ENCODE results near the gene CACNA1S.
A peak's percentile ranks its signal among the peaks of the same experiment; 100 is the strongest.

Gene CACNA1S

DNA sequence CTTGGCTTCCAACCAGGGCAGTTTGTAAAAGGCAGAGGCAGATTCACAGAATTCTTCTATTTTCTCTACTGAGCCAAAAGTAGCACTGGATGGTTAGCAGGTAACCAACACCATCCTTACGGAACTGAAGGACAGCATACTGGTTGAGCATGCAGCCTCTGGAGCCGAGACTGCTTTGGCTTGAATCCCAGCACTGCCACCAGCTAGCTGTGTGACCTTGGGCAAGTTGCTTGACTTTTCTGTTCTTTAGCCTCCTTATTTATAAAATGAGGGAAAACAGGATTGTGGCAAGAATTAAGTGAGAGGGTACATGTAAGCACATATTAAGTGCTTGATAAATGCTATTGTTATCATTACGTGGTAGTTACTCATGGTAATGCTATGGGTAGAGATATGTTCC is 19.5 kb downstream of the CACNA1S start:
- no peak for DNase-seq (ENCODE audit: low read depth)

DNA sequence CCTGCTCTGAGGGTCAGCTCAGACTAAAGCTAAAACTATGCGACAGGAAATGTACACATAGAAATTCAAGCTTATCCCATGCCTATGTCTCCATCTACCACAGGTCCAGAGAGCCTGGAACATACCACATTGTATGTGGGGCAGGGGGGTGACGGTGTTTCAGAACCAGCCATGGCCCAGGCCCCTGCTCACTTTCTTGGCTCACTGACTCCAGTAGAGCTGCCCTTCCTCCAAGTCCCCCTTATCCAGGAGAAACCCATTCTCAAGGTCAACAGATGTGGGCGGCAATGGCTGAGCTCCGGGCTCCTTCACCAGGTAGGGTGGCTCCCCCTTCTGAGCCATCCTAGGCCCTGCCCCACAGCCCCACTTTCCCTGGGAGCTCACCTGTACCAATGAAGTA is 21.0 kb downstream of the CACNA1S start:
- DNase-seq (ENCODE audit: low read depth): no peak

DNA sequence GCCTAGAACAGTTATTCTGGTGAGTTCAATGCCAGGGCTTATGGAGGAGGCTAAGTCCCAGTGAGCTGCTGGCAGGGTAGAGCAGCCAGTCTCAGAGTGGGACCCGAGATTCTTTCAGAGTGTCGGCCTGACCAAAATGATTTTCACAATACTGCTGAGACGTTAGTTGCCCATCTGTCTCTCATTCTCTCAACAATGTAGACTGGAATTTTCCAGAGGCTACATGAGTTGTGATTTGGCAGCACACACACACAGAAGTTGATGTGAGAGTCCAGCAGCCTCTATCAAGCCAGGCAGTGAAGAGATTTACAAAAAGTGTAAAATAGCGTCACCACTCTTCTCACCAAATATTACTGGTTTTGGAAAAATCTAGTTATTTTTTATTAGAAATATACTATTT is 21.7 kb downstream of the CACNA1S start:
- no peak for DNase-seq (ENCODE audit: low read depth)

DNA sequence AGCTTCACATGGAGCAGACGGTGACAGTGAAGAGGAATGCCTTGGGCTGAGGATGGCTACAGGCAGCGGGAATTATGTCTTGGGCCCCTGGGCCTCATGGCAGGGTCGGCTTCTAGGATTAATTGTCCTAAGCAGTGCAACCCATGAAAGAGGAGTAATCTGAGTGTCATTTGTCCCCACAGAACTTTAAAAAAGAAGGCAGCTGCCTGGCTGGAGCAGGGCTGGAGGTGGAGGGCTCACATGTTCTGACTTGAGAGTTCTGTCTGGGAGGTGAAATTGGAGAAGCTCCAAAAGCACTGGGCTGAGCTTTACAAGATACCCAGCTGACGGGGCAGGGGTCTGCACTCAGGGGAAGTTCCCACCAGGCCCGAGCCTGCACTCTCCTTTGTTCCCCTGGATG is 22.6 kb downstream of the CACNA1S start:
- DNase-seq (ENCODE audit: low read depth): no peak

DNA sequence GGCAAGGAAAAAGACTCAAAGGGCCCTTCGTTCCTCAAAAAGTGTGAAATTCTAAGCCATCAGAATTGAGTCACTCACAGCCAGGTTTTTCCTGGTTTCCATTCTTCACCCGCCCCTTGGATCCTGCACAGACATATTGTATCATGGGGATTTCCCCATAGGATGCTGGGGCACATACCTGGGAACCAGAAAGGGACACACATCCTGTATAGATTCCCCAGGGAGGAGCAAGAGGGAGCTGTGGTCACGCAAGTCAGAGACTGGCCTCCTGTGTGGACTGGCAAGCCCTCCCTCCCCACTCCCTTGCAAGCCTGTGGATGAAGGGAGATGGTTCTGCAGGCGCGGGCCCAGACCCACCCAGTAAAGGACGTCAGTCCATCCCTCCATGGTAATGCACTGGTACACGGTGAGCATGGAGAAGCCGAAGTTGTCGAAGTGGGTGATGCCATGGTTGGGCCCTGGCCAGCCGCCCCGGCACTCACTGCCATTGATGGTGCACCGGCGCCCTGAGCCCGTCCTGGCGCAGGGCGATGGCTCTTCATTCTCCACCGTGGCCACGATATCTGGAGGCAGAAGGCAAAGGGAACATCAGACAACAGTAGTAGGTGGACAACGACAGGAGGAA is 23.2 kb downstream of the CACNA1S start:
- DNase-seq (ENCODE audit: low read depth): no peak

DNA sequence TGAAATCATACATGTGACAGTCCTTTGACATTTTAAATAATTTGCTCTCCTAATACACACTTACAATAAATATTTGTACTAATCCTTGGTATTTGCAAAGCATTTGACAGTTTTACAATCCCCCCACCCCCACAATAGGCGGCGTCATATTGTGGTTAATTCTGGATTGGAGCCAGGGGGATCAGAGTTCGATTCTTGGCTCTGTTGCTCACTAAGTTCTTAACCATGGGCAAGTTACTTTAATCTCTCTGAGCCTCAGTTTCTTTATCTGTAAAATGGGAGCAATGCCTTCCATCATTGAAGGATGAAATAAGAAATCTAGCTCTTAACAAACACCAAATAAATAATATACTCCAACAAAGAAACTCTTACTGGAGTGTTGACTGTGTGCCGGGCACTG is 23.8 kb downstream of the CACNA1S start:
- no peak for DNase-seq (ENCODE audit: low read depth)

DNA sequence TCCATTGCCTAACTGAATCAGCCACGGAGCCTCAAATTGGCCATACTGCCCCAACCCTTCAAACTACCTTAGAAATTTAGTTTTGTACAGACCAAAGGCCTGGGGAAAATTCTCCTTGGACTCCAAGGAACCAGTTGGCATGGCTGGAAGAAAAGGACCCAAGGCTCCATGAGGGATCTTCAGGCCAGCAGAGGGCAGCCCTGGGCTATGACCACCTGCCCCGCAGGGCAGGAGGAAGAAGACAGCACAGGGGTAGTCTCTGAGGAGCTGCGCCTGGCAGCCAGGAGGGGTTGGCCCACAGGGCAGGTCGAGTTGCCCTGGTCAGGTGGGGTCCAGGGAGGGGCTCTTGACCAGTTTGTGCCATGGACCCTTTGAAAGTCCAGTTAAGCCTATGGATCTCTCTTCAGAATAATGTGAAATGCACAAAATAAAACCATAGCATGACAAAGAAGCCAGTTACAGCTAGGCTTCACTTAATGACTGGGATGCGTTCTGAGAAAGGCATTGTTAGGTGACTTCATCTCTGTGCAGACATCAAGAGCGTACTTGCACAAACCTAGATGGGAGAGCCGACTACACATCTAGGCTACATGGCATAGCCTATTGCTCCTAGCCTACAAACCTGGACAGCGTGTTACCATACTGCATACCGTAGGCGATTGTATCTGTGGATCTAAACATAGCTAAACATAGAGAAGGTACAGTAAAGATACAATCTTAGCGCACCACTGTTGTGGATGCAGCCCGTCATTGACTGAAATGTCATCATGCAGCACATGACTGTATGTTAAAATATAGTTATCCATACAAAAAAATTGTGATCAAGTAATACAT is 26.1 kb downstream of the CACNA1S start:
- DNase-seq (ENCODE audit: low read depth): peak; percentile 15

DNA sequence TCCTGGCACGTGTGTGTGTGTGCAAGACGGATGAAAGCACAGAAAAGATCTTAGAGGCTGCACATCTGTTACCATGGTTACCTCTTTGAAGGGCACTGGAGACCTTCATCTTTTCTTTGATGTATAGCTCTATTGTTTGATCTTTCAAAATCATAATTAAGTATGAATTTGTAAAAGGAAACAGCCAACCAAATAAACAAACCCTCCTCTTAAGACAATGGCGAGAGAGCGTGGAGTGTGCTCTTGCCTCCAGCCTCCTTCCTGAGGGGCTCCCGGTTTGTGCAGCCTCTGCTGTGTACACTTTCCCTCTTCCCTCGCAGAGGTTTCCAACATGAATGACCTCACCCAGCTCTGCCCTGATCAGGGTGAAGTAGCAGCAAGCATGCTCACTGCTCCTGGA is 27.9 kb downstream of the CACNA1S start:
- no peak for DNase-seq (ENCODE audit: low read depth)

DNA sequence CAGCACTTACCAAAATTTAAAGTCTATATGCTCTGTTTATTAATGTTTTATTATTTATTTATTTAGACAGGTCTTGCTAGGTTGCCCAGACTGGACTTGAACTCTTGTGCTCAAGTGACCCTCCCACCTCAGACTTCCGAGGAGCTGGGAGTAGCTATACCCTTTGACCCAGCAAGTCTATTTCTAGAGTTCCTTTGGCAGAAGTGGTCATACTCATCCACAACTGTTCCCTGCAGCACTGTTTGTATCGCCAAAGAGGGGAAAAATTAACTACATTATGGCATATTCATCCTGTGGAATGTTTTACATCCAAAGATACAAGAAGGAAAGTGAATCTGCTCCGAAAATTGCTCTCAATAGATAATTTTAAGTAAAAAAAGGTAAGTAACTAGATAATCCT is 28.5 kb downstream of the CACNA1S start:
- DNase-seq (ENCODE audit: low read depth): no peak

DNA sequence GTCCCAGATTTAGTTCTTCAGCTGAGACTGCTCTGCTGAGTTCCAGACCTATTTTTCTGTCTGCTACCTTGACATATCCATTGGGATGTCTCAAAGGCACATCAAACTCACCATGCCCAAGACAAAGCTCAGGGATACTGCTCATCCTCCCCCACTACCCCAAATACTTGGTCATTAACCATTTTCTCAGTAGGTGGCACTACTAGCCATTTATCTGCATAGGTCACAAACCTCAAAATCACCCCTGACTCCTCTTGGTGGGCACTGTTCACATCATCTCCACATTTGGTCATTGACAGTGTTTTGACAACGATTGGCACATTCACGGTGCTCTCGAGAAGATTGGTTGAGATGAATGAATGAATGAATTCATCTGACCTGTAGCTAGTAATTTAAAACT is 32.1 kb downstream of the CACNA1S start:
- DNase-seq (ENCODE audit: low read depth): no peak

DNA sequence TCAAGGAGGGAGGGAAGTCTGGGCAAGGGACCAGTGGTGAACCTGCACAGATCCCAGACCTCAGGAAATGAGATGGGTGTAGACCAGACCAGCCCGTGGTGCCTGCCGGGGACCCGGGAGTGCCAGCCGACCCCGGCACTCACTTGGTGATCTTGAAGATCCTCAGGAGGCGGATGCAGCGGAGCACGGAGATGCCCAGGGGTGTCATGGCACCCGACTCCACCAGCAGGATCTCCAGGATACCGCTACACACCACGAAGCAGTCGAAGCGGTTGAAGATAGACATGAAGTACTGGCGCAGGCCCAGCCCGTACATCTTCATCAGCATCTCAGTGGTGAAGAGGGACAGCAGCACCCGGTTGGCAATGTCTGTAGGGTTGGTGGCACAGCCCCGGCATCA is 34.5 kb downstream of the CACNA1S start:
- DNase-seq (ENCODE audit: low read depth): no peak

DNA sequence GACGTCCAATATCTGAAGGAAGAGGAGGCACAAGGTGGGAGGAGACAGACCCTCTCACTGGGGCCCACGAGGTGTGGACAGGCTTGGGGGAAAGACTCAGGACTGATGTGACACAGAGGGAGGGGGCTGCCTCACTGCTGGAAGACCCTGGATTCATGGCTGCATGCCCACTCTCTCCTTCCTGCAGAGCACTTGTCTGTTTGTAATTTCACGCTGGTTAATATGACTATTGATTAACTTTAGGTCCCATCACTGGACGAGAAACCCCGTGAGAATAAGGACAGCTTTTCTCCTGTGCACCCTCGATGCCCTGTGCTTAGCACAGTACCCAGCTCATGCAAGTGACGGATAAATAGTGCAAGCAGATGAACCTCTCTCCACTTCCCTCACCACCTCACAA is 35.1 kb downstream of the CACNA1S start:
- DNase-seq (ENCODE audit: low read depth): no peak

DNA sequence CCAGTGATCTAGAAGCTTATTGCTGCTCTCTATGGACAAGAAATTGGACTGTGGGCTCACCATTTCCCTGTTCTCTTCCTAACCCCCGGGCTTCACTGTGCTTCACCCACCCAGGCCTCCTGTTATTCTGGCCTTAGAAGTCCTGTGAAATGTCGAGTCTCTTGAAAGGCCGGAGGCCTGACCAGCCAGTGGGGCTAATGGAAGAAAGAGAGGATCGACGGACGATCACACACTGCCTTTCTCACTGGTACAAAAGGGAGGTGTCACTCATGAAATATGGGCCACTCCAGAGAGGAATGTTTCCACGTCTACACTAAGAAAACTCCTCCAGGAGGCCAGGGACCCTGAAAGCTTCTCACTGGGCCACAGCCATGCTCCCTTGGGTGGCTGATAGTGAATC is 36.1 kb downstream of the CACNA1S start:
- DNase-seq (ENCODE audit: low read depth): no peak

DNA sequence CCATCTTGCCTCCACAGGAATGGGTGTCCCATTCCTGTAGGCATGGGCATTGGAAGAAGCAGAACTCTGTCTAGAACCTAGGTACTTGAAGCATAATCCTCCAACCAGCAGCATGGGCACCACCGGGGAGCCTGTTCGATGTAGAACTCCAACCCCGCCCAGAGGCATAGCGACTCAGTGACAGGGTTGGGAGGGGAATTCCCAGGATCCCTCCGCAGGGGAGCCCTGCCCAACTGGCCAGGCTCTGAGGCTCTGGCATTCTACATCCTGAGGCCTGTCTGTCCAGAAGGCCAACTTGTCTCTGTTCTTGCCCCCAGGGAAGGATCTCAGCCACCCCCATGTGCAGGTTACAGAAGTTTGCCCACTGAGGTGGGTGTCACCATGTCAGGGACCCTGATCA is 38.2 kb downstream of the CACNA1S start:
- DNase-seq (ENCODE audit: low read depth): no peak

DNA sequence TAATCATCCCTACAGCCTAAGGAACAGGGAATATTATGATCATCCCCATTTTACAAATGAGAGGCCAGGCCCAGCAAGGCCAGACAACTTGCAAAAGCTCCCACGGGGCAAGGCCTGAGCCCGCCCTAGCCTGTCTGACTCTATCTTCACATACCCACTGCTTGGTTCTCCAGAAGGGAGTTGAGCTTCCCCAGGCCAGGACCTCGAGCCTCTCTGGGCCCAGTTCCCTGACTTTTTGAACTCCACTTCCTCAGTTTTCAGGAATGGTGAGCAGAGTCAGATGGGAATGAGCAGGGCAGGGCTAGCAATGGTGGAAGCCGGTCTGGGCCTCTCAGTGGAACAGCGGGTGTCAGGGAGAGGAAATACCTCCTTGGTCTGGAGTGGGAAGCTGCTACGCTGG is 39.3 kb downstream of the CACNA1S start:
- no peak for DNase-seq (ENCODE audit: low read depth)

DNA sequence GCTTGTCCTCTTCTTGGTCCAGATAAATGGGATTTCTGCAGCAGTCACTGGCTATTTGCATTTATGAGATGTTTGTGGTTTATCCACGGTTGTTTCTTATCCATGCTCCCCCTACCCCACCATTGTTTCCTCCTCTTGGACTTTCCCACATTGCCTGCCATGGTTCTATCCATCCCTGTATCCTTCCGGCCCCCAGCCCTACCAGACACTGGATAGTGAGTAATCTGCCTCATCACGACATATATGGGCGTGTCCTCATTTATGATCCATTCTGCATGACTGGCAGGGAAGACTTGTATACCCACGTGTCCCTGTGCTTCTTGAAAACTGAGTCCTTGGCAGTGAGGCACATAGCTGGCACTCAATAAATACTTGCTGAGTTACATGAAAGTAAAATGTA is 40.1 kb downstream of the CACNA1S start:
- DNase-seq (ENCODE audit: low read depth): no peak

DNA sequence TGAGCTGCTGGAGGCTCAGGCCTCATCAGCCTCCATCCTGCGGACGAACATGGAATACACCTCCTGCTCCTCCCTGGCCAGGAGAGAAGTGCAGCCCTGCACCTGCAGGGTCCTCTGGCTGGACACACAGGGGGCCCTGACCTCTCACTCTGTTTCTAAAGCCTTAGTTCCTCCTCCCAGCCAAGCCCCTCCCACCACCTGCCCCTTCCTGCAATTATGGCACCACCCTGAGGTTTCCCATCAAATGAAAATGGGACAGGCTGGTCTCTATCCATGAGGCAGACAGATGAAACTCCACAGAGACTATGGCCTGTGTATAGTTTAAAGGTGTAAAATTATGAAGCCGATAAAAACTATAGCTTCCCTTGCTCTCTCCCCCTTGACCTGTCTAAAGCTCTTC is 42.6 kb downstream of the CACNA1S start:
- DNase-seq (ENCODE audit: low read depth): no peak

DNA sequence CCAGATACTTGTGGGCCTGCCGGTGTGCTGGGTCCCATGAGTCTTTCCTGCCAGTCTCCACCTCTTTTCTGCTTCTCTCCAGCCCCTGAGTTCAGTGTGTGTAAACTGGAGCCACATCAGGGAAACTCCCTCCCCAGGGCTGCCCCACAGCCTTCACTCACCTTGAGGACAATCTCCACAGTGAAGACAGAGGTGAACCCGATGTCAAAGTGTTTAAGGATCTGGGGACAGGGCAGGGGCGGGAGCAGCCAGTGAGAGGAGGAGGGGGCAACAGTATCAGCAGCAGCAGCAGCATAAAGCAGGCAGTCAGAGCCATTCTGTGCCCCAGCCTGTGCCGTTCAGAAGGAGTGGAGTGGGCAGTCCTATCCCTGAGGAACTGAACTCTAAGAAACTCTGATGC is 43.2 kb downstream of the CACNA1S start:
- DNase-seq (ENCODE audit: low read depth): no peak

DNA sequence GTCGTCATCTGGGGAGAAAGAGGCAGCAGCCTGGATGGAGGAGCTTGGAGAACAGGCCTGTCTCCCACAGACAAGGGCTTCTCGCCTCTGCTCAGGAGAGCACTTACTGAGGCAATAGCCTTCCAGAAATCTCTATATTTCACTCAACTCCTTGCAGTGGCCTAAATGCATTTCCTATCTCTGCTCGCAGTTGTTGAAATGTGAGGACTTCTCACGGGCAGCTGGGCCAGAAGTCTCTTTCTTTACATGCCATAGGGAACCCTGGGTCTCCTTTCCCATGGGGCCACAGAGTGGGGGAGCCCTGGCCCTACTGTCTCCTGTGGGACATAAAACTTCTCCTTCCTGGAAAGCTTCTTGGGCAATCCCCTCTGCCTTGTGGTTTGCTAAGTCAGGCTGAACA is 45.2 kb downstream of the CACNA1S start:
- no peak for DNase-seq (ENCODE audit: low read depth)

DNA sequence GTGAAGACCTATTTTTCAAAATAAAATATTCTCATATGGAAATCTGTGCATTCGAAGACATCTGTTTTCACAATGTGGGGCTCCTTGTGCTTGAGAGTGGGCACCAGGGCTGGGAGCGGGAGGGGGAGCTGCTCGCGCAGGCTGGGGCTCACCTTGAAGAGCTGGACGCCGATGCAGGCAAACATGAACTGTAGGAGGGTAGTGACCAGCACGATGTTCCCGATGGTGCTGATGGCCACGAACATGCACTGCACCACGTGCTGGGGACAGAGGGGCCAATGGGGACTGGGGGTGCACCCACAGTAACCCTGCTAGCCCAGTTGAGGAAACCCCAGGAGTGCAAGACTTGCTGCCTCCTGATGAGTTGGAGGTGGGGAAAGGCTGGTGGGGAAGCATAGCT is 46.5 kb downstream of the CACNA1S start:
- DNase-seq (ENCODE audit: low read depth): no peak

DNA sequence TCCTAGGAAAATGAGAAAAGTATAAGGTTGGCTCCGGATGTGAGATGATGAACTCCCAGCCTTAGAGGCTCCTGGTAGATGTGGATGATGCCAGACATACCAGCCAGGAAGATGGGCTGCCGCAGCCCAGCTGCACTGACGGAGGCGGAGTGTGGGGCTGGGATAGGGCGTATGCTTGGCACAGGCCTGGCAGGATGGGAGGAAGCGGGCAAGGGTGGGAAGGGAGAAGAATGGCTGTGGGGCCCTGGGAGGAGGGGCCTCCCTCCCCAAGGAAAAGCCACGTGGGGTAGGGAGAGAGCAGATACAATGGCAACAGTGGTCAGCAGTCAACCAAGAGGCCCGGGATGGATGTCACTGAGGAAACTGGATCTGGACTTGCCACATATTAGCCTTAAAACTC is 47.4 kb downstream of the CACNA1S start:
- DNase-seq (ENCODE audit: low read depth): no peak

DNA sequence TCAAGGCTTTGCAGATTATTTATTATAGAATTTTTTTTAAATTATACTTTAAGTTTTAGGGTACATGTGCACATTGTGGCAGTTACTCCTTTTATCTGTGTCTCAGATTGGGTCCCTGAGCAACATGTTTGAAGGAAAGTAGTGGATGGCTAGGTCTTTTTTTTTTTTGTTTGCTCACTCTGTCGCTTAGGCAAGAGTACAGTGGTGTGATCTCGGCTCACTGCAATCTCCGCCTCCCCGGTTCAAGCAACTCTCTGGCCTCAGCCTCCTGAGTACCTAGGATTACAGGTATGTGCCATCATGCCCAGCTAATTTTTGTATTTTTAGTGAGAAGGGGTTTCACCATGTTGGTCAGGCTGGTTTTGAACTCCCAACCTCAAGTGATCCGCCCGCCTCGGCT is 49.1 kb downstream of the CACNA1S start:
- DNase-seq (ENCODE audit: low read depth): no peak

DNA sequence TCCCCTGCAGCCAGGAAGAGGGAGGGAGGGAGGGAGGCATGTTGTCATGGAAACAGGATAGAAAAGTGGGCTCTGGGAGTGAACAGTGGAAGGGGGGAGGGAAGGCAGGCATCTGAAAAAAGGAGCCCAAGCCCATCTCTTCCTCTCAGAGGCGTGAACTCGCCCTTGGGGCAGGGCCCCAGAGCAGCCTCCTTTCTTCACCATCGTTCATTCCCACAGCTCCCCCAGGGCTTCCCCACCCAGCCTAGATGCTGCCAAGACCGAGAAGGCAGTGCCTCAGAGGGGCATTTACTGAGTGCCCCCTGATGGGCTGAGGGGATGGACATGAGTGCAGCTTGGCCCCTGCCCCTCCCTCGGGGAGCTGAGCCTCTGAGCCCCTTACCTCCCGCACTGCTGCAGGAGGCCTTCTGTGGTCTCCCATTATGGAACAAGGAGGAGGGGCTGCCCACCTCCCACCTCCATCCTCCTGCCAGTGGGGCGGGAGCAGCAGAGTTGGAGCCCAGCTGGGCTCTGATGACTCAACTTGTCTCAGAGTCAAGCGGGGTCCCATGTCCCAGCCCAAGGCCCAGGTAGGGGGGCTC is 49.6 kb downstream of the CACNA1S start:
- DNase-seq (ENCODE audit: low read depth): no peak

DNA sequence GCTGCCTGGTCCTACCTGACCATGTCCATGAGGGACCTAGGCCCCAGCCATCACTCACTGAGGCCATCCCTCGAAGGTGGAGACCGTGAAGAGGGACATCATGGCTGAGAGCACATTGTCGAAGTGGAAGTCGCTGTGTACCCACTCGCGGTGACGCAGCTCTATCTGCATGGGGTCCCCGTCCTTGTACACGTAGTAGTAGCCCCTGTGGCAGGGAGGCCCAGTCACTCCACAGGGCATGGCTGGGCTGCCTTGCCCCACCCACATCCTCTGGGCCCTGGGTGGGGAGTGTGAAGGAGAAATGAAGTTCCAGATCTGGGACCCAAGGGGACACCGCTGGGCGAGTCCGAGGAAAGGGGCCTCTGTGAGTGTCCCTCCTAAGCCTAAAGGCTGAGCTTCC is 50.3 kb downstream of the CACNA1S start:
- DNase-seq (ENCODE audit: low read depth): no peak

All from activated T-helper 1 cell treated with Interleukin-2 at 50 U/mL for 16 hours (primary cell).